Stimulated activated CD4-positive, alpha-beta T cell treated with anti-CD3 and anti-CD28 coated beads, Interleukin-12 subunit alpha, Interleukin-12 subunit beta, amount 100 ng/mL, for 24 hours (primary cell): Measurements from ENCODE around the gene ZNF33A.
"Not testable (repeated sequence)": the region's sequence is repeated elsewhere in the genome, so short reads cannot be mapped to it uniquely, and the experiment has no call there.

Experiments
- DNase-seq, 2 experiments: peaks; one replicate each; pipeline ENCODE4 v3.0.0-alpha.2; 2020; ENCODE audit warnings: low read depth in 2 of 2

ZNF33A gene

DNA sequence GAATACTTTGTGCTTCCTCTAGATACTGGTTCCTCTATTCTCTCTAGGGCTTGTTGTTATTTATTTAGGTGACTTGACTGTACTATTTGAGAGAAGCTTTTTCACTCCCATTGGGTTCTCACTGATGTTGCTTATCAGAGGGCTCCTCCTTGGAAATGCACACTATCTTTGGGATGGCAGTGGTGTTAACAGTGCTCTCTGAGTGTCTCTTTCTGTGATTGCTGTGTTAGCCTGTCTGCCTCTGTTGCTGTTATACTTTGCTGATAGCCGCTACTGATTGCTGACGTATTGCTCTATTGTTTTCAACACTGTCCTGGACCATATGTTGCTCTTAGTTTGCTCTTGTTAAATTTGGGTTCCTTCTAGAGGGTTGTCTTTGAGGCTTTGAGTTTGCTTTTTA, 34.7 kb downstream of the ZNF33A start:
- no peak for DNase-seq

DNA sequence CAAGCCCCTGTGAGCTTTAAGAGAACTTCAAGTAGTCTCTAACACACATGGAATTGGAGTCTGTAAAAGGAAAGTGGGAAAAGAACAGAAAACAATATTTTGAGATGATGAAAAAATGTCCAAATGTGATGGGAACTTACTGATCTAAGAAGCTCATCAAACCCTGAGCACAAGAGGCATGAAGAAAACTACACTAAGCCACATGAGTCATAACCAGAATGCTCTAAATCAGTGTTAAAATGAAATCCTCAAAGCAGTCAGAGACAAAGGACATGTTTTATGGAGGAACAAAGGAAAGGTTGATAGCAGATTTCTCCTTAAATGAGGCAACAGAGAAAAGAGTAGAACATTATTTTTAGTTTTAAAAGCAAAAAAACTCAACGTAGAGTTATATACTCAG, 37.2 kb downstream of the ZNF33A start:
- no peak for DNase-seq

DNA sequence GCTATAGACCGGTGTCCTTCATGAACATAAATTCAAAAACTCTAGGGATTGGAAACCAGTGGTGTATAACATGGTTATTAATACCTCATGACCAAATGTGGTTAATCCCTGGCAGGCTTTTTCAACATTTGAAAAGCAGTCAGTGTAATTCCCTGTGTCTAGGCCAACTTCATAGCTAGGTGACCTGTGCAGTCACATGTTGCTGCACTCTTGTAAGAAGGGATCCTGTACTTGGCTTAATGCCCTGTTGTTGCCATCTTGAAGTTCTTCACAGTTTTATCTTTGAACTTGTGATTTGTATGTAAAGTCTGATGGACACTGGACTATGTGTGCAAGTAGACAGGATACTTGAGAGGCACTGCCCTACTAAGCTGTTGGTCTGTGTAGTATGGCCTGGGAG, 39.7 kb downstream of the ZNF33A start:
- DNase-seq = no peak

DNA sequence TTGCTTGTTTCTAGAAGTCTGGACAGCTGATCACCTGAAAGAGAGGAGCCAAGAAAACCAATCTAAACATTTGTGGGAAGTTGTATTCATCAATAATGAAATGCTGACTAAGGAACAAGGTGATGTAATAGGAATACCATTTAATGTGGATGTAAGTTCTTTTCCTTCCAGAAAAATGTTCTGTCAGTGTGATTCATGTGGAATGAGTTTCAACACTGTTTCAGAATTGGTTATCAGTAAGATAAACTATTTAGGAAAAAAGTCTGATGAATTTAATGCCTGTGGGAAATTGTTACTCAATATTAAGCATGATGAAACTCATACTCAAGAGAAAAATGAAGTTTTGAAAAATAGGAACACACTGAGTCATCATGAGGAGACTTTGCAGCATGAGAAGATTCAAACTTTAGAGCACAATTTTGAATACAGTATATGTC, 43.9 kb downstream of the ZNF33A start:
- DNase-seq = no peak

DNA sequence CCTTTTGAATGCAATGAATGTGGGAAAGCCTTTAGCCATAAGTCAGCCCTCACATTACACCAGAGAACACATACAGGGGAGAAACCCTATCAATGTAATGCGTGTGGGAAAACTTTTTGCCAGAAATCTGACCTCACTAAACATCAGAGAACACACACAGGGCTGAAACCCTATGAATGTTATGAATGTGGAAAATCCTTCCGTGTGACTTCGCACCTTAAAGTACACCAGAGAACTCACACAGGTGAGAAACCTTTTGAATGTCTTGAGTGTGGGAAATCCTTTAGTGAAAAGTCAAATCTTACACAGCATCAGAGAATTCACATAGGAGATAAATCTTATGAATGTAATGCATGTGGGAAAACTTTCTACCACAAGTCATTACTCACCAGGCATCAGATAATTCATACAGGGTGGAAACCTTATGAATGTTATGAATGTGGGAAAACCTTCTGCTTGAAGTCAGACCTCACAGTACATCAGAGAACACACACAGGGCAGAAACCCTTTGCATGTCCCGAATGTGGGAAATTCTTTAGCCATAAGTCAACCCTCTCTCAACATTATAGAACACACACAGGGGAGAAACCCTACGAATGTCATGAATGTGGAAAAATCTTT, 44.9 kb downstream of the ZNF33A start:
- not testable (repeated sequence) for DNase-seq

DNA sequence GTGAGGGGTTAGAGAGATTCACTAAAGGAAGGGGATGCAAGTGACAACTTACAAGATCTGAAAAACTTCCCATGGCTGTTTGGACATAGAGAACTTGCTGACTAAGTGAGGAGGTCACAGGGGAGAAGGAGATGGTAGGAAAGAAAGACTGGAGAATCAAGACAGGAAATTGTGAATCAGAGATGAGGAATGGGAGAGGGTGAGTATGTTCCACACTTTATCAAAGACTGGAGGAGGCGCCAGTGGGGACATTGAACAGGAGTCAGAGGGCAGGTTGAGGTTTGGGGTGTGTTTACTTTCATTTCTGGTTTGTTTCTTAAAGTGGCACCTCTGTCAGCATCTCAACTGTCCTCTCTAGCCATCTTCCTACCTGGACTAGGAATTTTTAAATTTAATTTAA, 59.2 kb downstream of the ZNF33A start:
- not testable (repeated sequence) for DNase-seq

DNA sequence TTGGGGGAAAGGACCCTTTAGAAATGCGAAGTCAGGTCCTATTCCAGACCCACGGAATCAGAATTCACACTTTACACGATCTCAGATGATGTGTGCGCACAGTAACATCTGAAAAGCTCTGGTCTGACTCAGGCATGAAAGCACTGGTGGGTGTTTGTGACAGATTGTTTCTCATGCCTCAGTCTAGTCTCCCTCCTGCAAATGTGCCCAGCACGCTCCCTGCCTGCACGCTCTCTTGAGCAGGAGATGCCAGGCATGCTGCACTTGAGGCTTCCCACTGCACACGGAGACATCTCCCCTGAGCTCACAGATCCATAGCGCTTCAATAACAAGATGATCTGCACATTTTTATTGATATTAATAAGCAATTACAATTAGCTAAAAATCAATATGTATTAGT, 60.0 kb downstream of the ZNF33A start:
- no peak for DNase-seq

DNA sequence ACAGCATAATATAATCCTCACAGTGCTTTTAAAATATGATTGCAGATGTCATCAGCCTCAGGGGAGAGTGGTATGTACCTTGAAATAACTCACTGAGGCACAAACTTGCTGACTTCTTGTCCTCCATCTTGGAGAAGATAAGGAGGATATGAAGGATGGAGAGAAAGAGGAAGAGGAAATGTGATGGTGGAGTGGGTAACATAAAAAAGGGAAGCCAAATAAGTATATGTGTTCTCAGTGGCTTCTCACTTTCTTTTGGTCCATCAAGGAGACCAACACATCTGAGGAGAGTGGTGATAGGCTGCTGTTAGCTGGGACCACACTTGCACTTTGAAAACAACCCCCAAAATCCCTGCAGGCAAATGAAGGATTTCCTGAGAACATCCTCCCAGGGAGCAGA, 62.1 kb downstream of the ZNF33A start:
- no peak for DNase-seq

DNA sequence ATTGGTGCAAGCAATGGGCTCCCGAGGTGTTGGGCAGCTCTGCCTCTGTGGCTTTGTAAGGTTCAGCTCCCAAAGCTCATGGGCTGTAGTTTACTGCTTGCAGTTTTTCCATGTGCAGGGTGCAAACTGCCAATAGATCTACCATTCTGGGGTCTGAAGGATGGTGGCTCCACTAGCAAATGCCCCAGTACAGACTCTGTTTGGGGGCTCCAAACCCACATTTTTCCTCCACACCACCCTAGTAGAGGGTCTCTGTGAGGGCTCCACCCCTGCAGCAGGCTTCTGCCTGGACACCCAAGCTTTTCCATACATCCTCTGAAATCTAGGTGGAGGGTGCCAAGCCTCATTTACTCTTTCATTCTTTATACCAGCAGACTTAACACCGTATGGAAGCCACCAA, 66.2 kb downstream of the ZNF33A start:
- DNase-seq = no peak

DNA sequence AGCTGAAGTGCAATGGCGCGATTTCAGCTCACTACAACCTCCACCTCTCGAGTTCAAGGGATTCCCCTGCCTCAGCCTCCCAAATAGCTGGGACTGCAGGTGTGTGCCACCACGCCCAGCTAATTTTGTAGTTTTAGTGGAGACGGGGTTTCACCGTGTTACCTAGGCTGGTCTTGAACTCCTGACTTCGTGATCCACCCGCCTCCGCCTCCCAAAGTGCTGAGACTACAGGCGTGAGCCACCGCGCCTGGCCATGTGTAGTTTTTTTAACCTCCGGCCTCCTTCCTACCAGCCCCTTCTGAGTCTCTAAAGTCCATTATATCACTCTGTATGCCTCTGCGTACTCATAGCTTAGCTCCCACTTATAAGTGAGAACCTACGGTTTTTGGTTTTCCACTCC, 82.8 kb downstream of the ZNF33A start:
- DNase-seq = not testable (repeated sequence)

DNA sequence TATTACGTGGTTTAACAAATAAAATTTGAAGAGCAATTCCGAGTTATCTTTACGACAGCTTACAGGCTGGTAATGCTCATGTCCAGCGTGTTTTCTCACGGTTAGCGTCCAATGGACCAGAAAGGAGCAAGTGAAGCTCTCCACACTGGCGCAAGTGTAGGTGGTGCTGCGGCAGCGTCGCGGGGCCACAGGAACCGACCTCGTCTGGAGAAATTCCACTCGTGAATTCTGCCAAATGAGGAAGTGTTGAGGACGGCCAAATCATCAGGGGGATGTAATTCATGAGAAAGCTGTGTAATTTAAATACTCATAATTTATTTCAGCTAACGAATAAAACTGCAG, 83.3 kb downstream of the ZNF33A start:
- DNase-seq = no peak

DNA sequence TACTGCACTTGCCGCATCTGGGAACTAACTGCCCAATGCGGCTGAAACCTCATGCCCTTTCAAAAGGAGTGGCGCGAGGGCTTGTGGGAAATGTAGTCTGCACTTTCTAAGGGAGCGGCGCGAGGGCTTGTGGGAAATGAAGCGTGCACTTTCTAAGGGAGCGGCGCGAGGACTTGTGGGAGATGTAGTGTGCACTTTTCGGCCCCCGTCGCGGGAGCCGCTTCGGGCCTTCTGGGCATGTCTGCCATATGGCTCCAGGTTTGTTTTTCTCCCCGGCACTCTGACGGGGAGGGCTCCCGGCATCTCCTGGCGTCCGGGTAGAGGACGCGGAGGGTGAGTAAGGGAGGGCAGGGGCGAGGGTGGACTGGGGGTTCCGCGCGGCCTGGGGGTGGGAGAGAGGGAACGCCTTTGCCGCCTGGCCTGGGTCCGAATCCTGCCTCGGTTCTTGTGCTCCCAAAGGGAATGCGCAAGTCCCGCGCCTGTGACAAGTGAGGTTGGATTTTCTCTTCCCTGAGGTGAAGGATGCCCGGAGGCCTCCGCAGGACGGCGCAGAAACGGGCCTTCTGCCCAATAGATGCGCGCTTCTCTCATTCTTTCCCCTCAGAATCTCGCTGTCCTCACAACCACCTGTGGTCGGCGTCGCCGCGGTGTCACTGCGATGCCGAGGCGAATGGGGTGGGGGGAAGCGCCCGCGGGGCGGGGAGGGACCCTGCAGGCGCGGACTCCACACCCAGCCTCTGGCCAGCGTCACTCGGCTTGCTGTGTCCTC, 83.9 kb downstream of the ZNF33A start, which contains the start of gene ZNF37A:
ZNF37A (plus strand) TSS at position 180 of the 769 bp plus-strand sequence. CDS start 2,281 bp downstream, outside the sequence.
- peak; percentile 82 to 83 for DNase-seq

DNA sequence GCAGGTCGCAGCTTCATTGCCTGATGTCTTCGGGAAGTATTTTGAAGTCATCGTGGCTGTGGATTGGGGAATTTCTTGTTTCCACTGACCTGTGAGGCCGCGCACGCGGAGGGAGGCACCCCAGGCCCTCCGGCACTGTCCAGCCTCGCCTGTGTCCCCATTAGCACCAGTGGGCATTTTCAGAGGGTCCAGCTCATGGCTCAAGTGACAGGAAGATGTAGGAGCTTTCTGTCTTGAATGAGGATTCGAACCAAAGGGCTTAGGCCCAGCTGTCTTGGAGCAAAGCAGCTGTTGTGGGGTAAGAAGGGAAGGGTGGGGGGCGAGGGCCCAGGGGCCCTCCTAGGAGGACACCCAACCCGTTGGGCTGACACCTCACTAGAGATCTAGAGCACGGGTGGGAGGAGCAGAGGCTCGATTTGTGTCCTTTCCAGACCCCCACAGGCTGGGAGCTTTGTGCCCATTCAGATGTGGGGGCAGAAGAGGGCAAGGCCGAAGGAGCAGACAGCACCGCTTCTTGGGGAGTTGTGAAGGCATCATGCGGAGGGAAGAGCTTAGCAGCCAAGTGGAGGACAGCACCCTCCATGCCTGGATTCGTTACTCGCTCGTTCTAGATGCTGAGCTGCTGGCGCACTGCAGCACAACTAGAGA, 84.6 kb downstream of the ZNF33A start:
- no peak for DNase-seq

DNA sequence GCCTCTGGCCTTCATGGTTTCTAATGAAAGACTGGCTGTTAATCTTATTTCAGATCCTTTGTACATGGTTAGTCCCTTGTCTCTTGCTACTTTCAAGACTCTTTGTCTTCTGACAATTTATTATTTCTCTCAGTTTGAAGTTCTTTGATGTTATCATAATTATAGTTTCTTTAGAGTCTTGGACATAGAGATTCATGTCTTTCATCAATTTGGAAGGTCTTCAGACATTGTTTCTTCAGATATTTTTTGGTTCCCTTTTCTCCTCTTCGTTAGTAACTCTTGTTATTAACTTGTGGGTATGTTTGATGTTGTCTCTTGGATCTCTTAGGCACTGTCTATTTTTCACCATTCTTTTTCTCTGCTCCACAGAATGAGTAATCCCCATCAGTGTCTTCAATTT, 92.4 kb downstream of the ZNF33A start:
- no peak for DNase-seq

DNA sequence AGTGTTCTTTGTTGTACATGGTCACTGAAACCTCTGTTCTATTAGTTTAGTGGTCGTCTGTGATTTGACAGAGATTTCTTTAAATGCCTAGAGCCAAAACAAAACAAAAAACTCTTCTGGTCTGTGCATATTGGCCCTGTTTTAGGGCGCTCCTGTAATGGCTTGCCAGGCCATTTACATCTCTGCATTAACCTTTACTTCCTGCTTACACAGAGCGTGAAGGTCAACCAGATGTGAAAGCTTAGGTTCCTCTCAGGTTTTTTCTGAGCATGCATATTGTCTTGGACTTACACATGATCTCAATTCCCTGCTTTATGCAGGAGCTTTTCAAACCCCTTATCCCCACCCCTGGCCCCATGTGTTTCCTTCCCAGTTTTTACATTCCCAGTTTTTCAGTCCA, 93.3 kb downstream of the ZNF33A start:
- DNase-seq = no peak

DNA sequence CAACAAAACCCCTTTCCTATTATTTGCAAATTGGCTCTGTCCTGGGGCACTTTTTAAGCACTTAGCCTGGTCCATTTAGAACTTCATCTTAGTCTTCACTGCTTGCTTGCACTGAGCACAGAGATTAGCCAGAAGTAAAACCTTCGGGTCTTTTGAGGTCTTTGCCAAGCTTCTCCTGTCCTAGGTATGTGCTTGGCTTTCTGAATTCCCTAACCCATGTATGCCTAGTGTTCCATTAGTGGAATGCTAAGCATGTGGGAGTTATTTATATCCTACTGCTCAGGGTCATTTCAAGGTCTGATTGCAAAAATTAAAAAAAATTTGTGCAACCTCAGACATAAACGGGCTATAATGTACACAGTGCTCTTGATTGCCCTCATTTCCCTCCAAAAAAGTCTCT, 101.7 kb downstream of the ZNF33A start:
- DNase-seq = no peak
